ENCODE measurements around the gene HSFX1.
"Not testable (repeated sequence)": the region's sequence is repeated elsewhere in the genome, so short reads cannot be mapped to it uniquely, and the experiment has no call there.

HSFX1 gene, protein sequence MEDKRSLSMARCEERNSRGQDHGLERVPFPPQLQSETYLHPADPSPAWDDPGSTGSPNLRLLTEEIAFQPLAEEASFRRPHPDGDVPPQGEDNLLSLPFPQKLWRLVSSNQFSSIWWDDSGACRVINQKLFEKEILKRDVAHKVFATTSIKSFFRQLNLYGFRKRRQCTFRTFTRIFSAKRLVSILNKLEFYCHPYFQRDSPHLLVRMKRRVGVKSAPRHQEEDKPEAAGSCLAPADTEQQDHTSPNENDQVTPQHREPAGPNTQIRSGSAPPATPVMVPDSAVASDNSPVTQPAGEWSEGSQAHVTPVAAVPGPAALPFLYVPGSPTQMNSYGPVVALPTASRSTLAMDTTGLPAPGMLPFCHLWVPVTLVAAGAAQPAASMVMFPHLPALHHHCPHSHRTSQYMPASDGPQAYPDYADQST

DNA sequence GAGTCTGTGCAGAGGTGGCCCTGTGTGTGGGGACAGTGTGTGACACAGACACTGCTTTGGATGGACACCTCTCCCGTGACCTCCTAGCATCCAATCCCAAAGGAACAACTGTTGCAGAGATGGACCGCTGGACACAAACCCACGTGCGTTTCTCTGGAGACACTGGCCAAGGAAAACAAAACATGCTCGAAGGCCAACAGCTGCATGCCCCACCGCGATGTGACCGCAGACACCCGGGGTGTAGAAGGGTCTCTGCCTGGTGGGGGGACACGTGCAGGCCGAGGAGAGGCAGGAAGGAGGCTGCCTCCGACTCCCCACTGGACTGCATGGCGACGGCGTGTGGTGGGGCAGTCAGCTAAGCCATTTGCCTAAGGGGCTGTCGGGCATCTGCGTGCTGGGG, at the start of gene HSFX1:
TSS of gene HSFX1 (plus strand) at position 301 of the 400 bp plus-strand sequence. CDS start 614 bp downstream, outside the sequence.
- DNase-seq, result not testable (repeated sequence)

DNA sequence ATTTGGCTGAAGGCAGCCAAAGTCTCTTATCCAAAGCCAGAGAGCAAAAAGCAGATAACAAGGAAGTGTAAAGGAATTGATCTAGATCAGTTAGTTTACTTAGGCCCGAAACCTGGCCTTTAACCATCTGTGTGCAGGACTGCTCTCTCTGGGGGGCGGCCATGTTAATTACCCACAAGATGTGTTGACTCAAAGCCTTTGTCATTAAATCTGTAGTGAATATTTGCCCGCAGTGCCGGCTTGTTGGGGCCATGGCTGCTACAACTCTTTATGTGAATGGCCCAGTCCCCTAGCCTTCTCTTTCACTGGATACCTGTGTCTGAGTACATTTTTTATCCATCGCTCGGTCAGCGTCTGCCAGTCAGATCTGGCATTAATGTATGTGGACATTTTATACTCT, 46.6 kb upstream of the HSFX1 start:
- DNase-seq, result not testable (repeated sequence)

DNA sequence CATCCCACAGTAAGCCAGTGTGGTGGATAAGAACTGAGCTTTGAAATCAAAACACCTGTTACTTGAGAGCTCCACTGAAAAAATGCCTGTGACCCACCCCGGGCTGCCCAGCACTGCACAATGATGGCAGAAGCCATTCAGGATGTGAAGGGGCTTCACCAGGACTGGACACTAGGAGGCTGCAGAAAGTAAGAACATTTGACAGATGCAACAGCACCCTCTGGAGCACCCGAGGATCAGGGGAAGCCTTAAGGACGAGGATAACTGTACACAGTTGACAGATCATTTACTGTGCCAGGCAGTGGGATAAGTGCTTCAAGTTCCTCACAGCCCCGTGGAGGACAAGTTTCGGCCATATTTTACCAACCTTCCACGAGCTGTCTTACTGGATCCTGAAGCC, 31.6 kb upstream of the HSFX1 start:
- not testable (repeated sequence) for DNase-seq

DNA sequence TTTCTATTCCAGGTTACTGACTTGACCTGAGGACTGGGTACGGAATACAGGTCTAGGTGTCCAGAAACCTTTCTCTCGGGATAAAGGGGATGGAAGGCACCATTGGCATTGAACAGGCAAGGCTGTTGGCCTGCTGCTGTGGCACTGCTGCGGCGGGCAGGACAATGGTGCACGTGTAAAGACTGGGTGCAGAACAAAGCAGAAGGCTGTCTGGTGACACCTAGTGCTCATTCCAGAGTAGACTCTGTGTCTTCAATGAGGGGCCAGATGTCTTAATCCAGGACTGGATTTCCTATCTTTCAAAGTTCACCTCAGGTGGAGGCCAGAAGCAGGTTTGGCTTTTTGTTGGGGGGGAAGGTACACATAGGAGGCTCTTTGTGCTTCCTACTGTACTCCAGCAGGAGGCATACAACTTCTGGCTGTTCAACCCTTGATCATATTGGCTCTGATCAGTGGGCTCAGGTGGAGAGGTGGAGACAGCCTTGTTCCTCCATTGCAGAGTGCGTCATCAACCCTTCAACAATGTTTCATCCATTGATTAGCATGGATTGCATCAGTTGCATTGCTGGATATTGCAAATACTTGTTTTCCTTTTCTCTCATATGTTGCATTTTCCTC, 27.4 kb upstream of the HSFX1 start:
- not testable (repeated sequence) for DNase-seq

DNA sequence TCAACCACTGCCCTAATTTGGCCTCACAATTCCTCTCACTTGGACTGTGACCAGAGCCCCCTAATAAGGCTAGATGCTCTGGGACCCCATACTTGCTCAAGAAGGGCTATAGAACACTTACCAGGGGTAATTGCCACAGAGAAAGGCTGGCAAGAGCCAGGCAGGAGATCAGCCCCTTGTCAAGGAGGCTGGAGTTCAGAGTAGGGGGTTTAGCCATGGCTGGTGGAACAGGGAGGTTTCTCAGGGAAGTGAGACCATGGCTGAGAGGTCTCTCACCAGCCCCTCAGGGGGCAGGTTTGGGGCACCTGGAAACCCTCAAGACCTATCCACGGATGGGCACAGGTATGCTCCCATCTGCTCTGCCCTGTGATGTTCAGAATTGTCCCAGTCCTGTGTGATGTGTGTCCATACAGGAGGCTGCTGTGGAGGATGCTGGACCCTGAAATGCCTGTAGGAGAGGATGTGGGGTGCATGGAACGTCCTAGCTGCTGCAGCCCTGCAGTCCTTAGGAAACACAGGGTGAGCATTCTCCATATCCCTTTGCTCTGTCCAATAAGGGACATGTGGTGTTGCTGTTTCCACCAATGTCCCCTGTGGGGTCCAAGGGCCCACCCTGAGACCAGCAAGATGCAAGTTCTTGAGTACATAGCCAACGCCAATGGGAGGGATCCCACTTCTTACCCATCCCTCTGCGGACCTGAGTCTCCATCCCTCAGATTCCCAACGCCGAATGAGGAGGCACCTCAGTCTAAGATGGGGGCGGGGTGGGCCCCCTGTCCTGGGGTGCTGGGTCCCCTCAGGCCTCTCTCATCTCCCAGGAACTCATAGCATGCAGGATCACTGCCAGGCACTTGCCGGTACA, 16.4 kb upstream of the HSFX1 start:
- no peak for DNase-seq

DNA sequence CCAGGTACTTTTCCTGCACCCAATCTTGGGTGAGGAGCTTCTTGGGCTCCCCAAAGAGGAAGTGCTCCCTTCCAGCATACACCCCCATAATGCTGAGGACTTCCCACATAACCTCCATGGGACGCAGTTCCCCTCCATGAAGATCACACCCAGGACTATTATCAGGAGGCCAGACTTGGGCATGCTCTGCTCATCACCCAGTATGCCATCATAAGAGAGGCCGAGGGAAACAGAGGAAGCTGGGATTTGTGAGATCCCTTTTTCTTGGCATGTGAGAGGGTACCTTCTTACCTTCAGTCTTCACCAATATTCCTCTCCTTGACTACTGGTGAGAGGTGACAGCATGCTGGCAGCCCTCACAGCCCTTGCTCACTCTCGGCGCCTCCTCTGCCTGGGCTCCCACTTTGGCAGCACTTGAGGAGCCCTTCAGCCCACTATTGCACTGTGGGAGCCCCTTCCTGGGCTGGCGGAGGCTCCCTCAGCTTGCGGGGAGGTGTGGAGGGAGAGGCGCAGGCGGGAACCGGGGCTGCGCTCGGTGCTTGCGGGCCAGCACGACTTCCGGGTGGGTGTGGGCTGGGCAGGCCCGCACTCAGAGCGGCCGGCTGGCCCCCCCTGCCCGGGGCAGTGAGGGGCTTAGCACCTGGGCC, 15.7 kb upstream of the HSFX1 start:
- no peak for DNase-seq

DNA sequence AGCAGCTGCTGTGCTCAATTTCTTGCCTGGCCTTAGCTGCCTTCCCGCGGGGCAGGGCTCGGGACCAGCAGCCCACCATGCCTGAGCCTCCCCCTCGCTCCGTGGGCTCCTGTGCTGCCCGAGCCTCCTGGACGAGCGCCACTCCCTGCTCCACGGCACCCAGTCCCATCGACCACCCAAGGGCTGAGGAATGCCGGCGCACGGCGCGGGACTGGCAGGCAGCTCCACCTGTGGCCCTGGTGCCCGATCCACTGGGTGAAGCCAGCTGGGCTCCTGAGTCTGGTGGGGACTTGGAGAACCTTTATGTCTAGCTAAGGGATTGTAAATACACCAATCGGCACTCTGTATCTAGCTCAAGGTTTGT, 15.2 kb upstream of the HSFX1 start:
- not testable (repeated sequence) for DNase-seq

DNA sequence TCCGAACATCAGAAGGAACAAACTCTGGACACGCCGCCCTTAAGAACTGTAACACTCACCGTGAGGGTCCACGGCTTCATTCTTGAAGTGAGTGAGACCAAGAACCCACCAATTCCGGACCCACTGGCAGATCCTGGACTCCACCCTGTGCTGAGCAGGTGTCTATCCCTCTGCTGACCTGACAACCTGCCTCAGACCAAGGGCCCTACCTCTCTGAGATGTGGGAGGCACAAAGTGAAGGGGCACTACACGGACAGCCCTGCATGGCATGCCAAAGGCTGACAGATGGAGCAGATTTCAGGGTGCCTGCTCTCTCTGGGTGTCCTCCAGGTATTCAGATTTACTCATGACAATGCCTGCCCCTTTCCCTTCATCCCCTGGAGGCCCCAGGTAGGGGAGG, 14.0 kb upstream of the HSFX1 start:
- DNase-seq, result no peak

DNA sequence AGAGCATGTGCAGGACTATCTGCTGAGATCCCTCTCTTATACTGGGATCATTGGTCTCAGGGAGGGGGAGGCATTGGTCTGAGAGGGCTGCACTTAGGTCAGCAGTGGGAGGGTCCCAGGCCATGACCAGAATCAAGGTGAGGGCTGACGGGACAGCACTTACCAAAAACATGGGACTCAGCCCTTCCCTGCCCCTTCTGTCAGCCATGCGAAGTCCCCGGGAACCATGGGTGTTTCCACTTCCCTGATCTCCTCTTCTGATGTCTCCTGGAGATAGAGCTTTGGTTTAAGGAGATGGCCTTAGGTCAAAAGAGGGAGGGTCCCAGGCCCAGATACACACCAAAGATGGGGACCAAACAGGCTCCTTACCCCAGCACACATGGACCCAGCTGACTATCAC, 12.9 kb upstream of the HSFX1 start:
- no peak for DNase-seq

DNA sequence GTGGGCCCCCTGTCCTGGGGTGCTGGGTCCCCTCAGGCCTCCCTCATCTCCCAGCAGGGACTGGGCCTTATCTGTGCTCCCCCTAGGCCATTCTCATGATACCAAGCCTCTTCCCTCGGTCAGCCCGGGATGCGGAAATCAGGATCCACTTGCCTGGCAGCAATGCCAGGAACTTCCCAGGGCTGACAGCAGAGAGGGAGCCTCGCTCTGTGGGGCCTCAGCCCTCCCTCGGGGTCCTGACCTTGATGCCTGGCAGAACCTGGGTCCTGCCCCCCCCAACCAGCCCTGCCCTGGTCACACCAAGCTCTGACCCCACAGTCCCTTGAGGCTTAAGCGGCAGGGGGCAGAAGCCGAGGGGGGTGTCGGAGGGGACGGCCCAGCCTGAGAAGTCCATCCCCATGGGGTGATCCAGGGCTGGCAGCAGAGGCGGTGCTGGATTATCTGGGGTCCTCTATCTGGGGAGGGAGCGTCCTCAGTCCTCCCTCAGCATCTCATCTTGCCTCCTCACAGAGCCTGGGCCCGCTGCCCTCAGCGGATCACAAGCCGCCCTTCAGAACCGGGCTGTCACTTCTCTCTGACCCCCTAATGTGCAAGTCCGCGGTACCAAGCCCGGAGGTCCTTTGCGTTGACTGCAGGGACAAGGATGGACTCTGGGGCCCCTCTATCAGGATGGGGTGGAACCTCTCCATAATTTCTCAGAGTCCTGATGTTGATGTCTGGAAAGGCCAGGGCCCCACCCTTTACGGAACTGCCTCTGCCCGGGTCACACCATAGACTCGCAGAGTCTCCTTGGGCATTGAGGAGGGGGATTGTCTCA, 11.8 kb upstream of the HSFX1 start:
- DNase-seq, result not testable (repeated sequence)

DNA sequence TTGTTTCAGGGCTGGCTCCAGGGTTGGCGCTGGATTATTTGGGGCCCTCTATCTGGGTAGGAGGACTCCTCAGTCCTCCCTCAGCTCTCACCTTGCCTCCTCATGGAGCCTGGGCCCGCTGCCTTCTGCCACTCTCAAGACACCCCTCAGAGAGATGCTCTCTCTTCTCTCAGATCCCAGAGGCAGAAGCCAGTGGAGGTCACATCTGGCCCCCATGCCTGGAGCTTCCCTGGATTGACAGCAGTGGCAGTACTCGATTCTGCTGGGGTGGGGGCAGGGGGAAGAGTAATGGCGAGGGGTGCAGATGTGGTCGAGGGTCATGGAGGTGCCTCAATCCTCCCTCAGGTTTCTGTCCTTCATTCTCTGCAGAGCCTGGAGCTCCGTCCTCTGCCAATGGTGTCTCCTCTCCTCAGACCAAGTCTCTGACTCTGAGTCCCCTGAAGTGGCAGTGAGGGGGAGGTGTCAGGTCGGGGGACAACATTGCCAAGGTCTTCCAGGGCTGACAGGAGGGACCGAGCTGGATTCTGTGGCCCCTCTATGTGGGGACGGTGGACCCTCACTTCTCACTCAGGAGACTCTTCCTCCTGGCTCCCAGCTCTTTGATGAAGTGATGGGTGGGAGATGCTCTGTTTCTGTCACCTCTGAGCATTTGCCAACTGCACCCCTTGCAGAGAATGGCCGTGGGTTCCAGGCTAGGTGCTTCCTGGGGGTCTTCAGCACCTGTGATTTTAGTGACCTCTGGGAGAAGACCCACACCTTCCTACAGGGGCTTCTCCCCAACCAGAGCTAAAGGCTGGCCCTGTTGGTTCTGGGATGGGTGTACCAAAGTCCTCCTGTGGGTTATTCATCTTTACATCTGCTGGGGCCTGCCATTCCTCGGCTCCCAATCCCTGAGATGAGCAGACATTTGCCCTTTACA, 10.9 kb upstream of the HSFX1 start:
- DNase-seq, result no peak

DNA sequence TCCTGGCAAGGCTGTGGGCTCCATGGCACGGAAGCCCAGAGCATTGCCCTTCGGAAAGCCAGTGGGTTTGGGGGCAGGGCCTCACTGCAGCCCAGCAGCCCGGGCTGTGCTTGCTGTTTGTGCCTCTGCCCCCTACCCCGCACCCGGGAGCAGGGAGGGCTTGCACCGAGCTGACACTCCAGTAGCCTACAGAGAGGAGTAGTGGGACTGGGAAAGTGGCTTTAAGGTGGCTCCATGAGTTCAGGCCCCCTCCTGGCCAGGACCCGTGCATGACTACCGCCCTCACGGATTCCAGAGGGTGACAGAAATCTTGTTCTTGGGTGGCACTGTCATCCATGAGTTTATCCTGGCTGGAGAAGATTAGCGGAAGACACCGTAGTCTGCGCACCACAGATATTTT, 3.5 kb upstream of the HSFX1 start:
- not testable (repeated sequence) for DNase-seq

DNA sequence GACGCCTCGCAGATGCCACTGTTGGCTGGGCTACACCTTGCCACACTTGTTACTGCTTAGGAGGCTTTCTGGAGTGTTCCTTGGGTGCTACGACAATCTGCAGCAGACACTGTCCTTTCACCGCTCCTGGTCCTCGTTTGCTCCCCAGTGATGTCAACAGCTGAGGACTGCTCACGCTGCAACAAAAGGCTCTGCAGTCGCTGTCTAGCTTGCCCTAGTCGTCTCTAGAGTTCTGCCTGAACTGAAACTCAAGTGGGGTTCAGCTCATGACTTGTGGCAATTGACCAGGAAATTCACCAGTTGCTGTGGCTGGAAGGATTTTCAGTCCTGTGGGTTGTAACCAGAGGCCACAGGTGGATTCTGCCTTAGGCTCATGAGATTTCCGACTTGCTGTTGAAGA, 842 bp upstream of the HSFX1 start:
- DNase-seq, result not testable (repeated sequence)

DNA sequence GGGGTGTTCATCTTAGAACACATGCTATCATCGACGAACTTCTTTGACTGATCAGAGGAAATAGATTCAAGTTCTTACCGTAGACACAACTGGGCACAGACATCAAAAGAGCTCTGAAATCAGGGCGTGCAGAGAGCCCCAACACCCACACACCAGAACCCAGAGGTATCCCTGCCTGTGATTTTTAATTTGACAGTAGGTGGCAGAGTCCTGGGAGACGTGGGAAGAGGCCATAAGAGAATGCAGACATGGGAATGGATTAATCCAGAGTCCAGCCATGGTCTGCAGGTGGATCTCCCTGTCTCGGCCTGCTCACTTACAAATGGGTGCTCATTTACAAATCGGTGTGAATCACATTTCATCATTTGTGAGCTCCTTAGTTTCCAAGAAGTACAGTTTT, 4.1 kb downstream of the HSFX1 start:
- not testable (repeated sequence) for DNase-seq

DNA sequence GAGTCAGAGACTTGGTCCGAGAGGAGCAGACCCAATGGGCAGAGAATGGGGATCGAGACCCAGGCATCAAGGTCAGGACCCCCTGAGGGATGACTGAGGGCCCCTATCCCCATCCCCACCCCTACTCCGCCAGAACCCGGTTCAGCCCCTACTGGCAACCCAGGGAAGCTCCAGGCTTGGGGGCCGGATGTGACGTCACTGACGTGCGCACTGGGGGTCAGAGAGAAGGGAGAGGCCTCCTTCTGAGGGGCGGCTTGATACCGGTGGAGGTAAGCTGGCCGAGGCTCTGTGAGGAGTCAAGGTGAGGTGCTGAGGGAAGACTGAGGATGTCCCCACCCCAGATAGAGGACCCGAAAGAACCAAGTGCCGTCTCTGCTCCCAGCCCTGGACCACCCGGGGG, 7.9 kb downstream of the HSFX1 start, which contains the start of gene MAGEA9:
TSS of gene MAGEA9 (plus strand) at position 204 of the 400 bp plus-strand sequence. CDS start 4,281 bp downstream, outside the sequence.
- DNase-seq, result not testable (repeated sequence)

DNA sequence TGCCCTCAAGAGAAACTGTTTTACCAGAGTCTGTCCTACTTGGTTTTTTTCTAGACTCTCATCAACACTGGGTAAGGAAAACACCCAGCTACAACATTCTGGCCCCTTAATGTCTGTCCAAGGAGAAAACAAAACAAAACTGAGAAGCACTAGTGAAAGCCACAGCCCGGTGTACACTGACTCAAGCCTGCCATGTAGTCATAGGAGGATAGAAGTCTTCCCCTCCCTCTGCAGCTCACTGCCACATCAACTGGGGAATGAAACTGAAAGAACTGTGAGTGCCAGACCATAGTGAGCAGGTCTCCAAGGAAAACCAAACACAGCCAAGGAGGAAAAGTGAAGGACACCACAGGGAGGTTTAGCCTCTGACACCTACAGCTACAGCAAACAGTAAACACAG, 21.7 kb downstream of the HSFX1 start:
- DNase-seq, result not testable (repeated sequence)

DNA sequence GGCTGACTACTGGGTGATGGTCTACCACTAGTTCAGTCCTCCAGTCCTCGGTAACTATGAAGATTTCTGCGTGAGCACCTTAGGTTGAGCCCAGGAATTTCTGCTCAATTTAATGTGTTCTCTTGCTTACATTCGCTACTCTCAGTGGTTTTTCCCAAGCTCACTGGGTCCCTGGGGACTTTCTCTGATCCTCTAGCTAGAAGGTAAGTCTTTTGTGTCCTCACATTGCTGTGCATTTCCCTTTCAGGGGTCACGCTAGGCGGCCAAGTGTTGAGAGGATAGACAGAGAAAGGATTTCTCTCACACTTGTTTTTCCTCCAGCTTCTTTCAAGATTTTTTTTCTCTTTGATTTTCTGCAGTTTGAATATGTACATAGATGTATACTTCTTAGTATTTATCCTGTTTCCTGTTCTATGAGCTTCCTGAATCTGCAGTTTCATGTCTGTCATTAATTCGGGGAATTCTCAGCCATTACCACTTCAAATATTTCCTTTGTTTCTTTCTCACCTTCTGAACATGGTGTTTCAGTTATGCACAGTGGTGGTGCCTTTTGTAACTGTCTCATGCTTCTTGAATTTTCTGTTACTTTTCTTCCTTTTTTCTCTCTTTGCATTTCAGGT, 25.3 kb downstream of the HSFX1 start:
- no peak for DNase-seq

DNA sequence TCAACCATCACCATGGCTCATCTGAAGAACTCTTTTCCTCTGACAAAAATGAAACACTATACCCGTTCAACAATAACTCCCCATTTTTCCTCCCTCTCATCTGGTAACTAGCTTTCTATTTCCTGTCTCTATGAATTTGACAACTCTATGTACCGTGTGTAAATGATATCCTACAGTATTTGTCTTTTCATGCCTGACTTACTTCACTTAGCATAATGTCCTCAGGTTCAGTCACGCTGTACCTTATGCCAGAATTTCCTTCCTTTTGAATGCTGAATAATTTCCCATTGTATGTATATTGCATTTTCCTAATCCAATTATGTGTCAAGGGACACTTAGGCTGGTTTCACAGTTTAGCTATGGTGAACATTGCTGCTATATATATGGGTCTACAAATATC, 26.1 kb downstream of the HSFX1 start:
- DNase-seq, result no peak

DNA sequence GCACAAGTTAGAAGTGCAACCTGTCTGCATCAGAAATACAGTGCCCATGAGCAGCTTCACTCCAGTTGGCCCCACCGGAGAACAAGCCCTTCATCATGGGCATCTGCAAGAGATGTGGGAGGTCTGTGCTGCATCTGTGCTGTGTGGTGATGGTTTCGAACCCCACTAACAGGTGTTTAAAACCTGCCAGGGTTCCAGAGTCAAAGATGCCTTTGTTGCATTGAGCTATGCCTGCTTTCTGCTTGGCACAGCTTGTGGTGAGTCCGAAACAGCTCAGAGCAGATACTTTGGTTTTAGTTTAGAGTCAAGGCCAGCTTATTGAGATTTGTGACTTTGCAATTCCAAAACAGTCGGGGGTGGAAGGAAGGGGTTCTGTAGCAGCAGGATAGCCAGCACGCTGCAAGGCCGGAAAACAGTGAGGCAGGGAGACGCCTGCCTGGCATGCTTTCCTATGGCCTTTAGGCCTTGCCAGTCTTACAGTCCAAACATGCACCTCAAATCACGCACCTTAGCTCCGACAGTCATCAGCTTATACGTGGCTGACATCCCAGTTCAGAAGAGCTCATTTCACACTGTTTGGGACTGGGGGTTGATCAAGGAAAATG, 29.7 kb downstream of the HSFX1 start:
- DNase-seq, result no peak

DNA sequence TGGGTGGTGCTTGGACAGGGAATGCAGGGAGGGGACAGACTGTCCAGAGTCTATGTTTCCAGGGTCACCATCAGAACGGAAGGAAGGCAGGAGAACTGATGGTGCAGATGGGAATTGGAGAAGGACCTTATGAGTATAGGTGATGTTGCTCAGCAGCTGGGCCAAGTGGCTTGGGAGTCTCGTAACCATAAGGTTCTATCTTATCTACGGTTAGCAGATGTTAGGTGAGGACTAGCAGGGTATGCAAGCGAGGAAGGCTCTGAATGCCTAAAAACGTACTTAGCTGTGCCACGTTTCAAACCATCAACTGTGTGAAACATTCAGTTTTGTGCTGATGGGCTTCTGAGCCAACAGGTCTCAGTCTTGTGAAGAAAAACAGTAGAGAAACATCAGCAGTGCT, 30.2 kb downstream of the HSFX1 start:
- no peak for DNase-seq

All from stimulated activated CD8-positive, alpha-beta memory T cell treated with anti-CD3 and anti-CD28 coated beads, Interleukin-4, amount 100 ng/mL, for 48 hours (primary cell).